Fibroblast of villous mesenchyme (primary cell): ENCODE results near the gene DPPA3. TPM values are rescaled to one million over a fixed set of nuclear protein-coding genes. Genes with fewer than 3 reads are reported as not detected.

Source experiments
- DNase-seq: peaks from one replicate; pipeline ENCODE4 v3.0.0-alpha.2; 2010; ENCODE audit warnings: low read depth
- H3K4me3 ChIP-seq: 2 replicates; pipeline ENCODE4 v1.5.1; 2011; ENCODE audit warnings: low read depth, mild to moderate bottlenecking, low read length
- CTCF ChIP-seq: IDR thresholded peaks from 2 replicates; pipeline ENCODE4 v1.5.1; 2012; ENCODE audit warnings: low read depth, mild to moderate bottlenecking, low read length; ENCODE audit not compliant: insufficient read depth
- total RNA-seq: library from RNA; depleted of rRNA; stranded (reverse); fragments of >200 nt; gene quantifications from 2 replicates; pipeline ENCODE4 v1.2.3, GENCODE V29; 2012

The DPPA3 gene
- total RNA-seq, 1 donor: not detected

- DNase-seq: no peak
- TF ChIP-seq CTCF: no peak
Observed at GRCh38 chr12:7678744-7679143, 32.5 kb upstream of the DPPA3 start.

GRCh38 chr12:7679251-7680045 is 31.8 kb upstream of the DPPA3 start:
- DNase-seq: no peak

More at GRCh38 chr12:7678744-7679143, 32.5 kb upstream of the DPPA3 start:
- H3K4me3 ChIP-seq: no peak overlapping the region

GRCh38 chr12:7681535-7681934 is 29.7 kb upstream of the DPPA3 start:
- no peak for DNase-seq
- TF ChIP-seq CTCF: no peak

More at GRCh38 chr12:7679251-7680045, 31.8 kb upstream of the DPPA3 start:
- H3K4me3 ChIP-seq: no peak overlapping the region
- TF ChIP-seq CTCF: no peak

GRCh38 chr12:7693793-7694192 is 17.4 kb upstream of the DPPA3 start:
- no peak overlapping the region for H3K4me3 ChIP-seq
- no peak for TF ChIP-seq CTCF
- DNase-seq: no peak

More at GRCh38 chr12:7681535-7681934, 29.7 kb upstream of the DPPA3 start:
- no peak overlapping the region for H3K4me3 ChIP-seq

DNA sequence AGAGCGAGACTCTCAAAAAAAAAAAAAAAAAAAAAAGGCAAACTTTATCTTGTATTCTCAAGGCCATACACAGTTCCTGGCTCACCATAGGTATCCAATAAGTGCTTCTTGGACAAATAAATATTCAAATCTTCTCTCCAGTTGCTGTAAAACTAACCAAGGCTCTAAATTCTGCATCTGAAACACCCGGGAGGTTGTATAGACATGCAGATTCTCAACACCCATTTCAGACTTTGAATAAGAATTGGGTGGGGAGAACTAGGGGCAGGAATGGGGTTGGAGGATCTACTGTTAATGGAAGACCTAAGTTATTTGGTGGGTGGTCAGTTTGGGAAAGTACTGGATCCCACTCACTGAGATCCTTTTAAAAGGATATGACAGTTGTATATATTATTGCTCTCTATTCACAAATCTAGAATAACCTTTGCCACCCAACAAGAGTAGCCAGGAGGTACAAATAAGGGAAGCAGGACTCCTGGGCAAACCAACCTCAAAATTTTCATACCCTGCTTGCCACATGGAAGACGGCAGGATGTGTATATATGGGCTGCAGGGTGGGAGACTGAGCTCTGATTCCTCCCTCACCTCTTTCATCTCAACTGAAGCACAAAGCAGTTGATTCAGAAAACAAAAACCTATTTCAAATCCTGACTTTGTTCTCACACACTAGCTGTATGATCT is 16.5 kb upstream of the DPPA3 start:
- H3K4me3 ChIP-seq: no peak overlapping the region
- DNase-seq: no peak
- no peak for TF ChIP-seq CTCF

DNA sequence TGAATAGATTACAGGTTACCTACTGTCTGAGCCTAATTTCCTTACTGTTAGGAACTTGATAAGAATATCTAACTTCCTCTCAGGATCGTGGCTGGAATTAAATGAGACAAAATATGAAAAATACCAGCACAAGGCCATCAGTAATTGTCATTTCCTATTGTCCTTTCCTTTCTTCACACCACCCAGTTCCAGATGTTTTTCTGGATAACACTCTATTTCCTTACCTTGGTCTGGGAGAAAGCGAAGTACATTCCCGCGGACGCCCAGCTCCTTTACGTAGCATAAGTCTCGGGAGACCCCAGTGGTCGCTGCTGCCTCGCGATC is 16.0 kb upstream of the DPPA3 start:
- no peak for DNase-seq

More for the DNA sequence above, 16.0 kb upstream of the DPPA3 start:
- no peak overlapping the region for H3K4me3 ChIP-seq
- TF ChIP-seq CTCF: no peak
